Measurements from ENCODE around the gene CALD1.

- TF ChIP-seq EP300 (IDR thresholded peaks at IDR 0.05) (no peak), MYC (IDR thresholded peaks at IDR 0.05; ENCODE audit: borderline replicate concordance, low read length) (no peak), PBX3 (IDR thresholded peaks at IDR 0.05) (no peak), MAZ (IDR thresholded peaks at IDR 0.05; ENCODE audit: borderline replicate concordance, low read depth, low read length) (no peak)
Measured at GRCh38 chr7:134901389-134902020, 122.1 kb downstream of the CALD1 start.

Data from A549 (cell line).